ENCODE results near the gene HPS3. TPM values are rescaled to one million over a fixed set of nuclear protein-coding genes. Genes with fewer than 3 reads are reported as not detected.

HPS3 gene
- total RNA-seq, 1 donor from 2014 or later = 28.6 TPM

DNA sequence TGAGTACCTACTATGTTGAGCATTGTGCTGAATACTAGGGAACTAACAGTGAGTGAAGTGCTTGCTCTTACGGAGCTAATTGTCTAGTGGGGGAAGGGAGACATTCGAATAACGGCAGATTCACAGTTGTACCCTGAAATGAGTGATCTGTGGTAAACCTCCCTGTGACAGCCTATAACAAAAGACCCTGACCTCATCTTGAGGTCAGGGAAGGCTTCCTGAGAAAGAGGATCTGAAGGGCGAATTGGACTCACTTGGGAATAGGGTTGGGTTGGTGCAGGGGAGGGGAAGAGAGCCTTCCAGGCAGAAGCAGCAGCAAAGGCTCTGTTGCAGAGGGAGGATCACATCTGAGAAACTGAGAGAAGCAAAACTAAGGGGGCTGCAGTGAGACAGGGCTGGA, 13.2 kb downstream of the HPS3 start:
- Mint-ChIP-seq H3K4me1 (no peaks in the 10 kb centered on the region), H3K9me3 (no peaks in the 10 kb centered on the region), H3K27me3 (ENCODE audit: low read depth) (no peaks in the 10 kb centered on the region), H3K36me3 (peaks cover 30% of the 10 kb centered on the region), H3K4me3 (no peak overlapping the region), H3K27ac (no peak overlapping the region)
- TF ChIP-seq, protein P1, sequence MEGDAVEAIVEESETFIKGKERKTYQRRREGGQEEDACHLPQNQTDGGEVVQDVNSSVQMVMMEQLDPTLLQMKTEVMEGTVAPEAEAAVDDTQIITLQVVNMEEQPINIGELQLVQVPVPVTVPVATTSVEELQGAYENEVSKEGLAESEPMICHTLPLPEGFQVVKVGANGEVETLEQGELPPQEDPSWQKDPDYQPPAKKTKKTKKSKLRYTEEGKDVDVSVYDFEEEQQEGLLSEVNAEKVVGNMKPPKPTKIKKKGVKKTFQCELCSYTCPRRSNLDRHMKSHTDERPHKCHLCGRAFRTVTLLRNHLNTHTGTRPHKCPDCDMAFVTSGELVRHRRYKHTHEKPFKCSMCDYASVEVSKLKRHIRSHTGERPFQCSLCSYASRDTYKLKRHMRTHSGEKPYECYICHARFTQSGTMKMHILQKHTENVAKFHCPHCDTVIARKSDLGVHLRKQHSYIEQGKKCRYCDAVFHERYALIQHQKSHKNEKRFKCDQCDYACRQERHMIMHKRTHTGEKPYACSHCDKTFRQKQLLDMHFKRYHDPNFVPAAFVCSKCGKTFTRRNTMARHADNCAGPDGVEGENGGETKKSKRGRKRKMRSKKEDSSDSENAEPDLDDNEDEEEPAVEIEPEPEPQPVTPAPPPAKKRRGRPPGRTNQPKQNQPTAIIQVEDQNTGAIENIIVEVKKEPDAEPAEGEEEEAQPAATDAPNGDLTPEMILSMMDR (IDR thresholded peaks at IDR 0.05; ENCODE audit: unreplicated experiment) = no peak
- no peak for DNase-seq (ENCODE audit: low spot score in 2 of 2, unreplicated experiment in 2 of 2)

DNA sequence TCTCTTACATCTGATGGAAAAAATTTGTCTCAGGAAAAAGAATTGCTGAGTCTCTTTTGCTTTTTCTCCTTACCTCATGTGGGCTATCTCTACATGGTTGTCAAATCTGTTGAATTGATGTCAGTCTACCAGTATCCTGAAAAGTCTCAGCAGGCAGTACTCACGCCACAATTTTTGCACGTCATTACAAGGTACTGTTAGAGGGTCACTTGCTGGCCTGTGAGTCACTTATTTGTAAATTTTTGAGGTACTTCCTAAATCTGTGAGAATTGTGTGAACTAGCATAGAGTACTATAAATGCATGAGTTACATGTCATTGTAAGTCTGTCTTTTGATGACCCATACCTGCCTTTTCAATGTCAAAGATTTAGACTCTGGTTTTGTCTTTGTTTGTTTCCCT, 15.9 kb downstream of the HPS3 start:
- no peak overlapping the region for H3K27ac Mint-ChIP-seq
- no peak for DNase-seq (ENCODE audit: low spot score in 2 of 2, unreplicated experiment in 2 of 2)
- H3K4me1 Mint-ChIP-seq = no peaks in the 10 kb centered on the region
- no peak overlapping the region for H3K4me3 Mint-ChIP-seq
- TF ChIP-seq, protein P1 (IDR thresholded peaks at IDR 0.05; ENCODE audit: unreplicated experiment) = no peak
- no peaks in the 10 kb centered on the region for H3K27me3 Mint-ChIP-seq (ENCODE audit: low read depth)
- peaks cover 40% of the 10 kb centered on the region for H3K36me3 Mint-ChIP-seq
- no peaks in the 10 kb centered on the region for H3K9me3 Mint-ChIP-seq

DNA sequence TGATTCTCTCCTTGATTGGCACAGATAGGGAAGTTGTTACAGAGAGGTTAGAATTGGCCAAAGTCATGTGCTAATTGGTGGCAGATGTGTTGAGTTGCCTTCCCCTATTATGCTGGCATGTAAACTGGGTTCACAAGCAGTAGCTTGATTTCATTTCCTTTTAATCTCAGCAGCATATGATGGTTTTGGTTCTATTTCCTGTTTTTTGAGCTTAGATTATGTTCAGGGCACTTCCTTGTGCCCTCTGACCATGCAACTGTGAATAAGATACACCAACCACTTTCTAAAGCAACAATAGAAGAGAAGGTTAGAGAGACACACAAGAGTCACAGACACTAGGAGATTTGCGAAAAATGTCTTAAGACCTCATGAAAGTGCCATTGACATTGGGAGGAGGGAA, 16.5 kb downstream of the HPS3 start:
- Mint-ChIP-seq H3K36me3 (peaks cover 43% of the 10 kb centered on the region), H3K4me3 (no peak overlapping the region), H3K9me3 (no peaks in the 10 kb centered on the region)

DNA sequence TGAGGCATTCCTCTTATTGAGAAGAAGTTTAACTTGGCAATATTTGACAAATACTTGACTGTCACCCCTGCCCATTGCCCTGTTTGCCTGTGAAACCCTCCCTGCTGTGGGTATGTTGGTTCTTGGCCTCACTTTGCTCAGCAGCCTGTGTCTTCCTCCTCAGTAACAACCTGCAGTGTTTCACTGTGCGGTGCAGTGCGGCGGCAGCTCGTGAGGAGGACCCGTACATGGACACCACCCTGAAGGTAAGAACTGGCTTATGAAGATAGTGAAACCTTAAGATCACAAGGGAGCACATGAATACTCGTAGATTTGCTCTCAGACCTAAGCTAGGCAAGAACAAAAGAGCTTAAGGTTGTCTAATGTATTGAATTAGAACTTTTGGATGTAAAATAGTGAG, 21.0 kb downstream of the HPS3 start:
- TF ChIP-seq, protein P1 (IDR thresholded peaks at IDR 0.05; ENCODE audit: unreplicated experiment) = no peak
- H3K4me1 Mint-ChIP-seq = peaks cover 23% of the 10 kb centered on the region

More for the DNA sequence above, 16.5 kb downstream of the HPS3 start:
- DNase-seq (ENCODE audit: low spot score in 2 of 2, unreplicated experiment in 2 of 2) = no peak
- TF ChIP-seq, protein P1 (IDR thresholded peaks at IDR 0.05; ENCODE audit: unreplicated experiment) = no peak
- Mint-ChIP-seq H3K4me1 (no peaks in the 10 kb centered on the region), H3K27ac (no peak overlapping the region), H3K27me3 (ENCODE audit: low read depth) (no peaks in the 10 kb centered on the region)

DNA sequence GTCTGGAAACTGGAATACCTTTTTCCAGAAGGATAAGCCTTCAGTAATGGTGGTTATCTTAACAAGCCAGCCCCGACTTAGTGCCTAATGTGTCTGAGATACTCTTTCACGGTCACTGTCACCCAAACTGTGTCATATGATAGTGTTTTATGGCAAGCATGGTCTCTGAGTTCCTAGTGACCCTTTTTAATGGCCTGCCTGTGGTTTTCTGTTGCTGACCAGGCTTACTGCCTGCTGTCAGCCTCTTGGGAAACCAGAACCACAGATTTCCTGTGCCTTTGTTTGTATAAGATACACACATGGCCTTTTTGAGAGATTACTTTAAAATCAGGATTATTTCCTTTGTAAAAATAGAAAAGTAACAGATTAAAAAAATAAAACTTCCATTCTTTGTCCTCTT, 22.4 kb downstream of the HPS3 start:
- Mint-ChIP-seq H3K4me1 (peaks cover 23% of the 10 kb centered on the region), H3K27ac (peak overlapping the region; percentile 76), H3K4me3 (no peak overlapping the region), H3K9me3 (no peaks in the 10 kb centered on the region), H3K36me3 (peaks cover 22% of the 10 kb centered on the region), H3K27me3 (ENCODE audit: low read depth) (no peaks in the 10 kb centered on the region)
- no peak for DNase-seq (ENCODE audit: low spot score in 2 of 2, unreplicated experiment in 2 of 2)
- TF ChIP-seq, protein P1 (IDR thresholded peaks at IDR 0.05; ENCODE audit: unreplicated experiment) = no peak

More for the DNA sequence above, 21.0 kb downstream of the HPS3 start:
- no peak for DNase-seq (ENCODE audit: low spot score in 2 of 2, unreplicated experiment in 2 of 2)
- Mint-ChIP-seq H3K27me3 (ENCODE audit: low read depth) (no peaks in the 10 kb centered on the region), H3K9me3 (no peaks in the 10 kb centered on the region), H3K36me3 (peaks cover 16% of the 10 kb centered on the region), H3K27ac (no peak overlapping the region), H3K4me3 (no peak overlapping the region)

DNA sequence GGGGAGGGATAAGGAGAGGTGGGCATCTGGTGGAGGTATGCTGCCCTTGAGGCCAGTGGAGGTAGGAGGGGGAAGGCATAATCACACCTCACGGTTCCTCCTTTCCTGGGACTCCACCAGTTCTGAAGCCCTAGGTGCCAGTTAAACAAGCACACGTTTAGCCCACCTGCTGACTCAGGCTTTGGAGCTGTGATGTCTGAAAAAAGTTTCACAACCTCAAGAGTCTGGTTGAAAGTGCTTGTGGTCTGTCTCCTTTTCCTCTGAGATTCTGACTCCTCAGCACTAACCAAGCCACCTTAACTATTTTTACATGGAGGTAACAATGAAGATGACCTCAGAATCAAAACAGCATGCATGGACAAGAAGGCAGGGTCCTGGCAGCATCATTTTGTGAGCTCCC, 23.0 kb downstream of the HPS3 start:
- H3K9me3 Mint-ChIP-seq = no peaks in the 10 kb centered on the region
- H3K27me3 Mint-ChIP-seq (ENCODE audit: low read depth) = no peaks in the 10 kb centered on the region
- peaks cover 23% of the 10 kb centered on the region for H3K4me1 Mint-ChIP-seq
- TF ChIP-seq, protein P1 (IDR thresholded peaks at IDR 0.05; ENCODE audit: unreplicated experiment) = no peak
- H3K27ac Mint-ChIP-seq = peak overlapping the region; percentile 76
- DNase-seq (ENCODE audit: low spot score in 2 of 2, unreplicated experiment in 2 of 2) = no peak
- no peak overlapping the region for H3K4me3 Mint-ChIP-seq
- H3K36me3 Mint-ChIP-seq = peaks cover 24% of the 10 kb centered on the region
